ENCODE data around the gene PTGR2.

DNA sequence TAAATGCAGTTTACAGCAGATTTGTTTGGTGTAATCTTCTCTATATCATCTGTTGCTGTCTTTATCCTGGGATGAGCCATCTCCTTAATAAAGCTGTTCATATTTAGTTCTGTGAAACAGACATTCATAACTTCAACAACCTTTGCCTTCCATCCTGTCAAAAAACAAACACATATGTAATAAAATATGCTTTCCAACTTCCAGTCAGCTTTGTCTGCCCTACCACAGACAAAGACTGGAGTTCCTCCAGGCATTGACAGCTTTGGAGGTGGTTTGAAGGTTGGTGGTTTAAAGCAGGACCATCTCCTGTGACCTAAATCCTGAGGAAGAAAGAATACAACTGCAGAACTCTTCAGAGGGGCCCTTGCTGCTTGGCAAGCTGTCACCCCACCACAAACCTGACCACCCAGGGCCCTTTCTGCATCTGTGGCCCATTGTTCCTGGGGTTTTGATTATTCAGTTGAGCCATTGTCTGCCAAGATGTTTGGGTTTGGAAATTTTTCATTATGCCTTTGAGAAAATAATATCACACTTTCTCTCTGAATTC is 28.2 kb upstream of the PTGR2 start:
- TF ChIP-seq TAF1 (IDR thresholded peaks at IDR 0.05; ENCODE audit: low read depth) (no peak), CREB1 (IDR thresholded peaks at IDR 0.05; ENCODE audit: low read depth) (no peak), USF1 (IDR thresholded peaks at IDR 0.05) (no peak), FOXM1 (IDR thresholded peaks at IDR 0.05; ENCODE audit: borderline replicate concordance, low read depth) (no peak)

Measured in Ishikawa (cell line).